D721Med (cell line): ENCODE measurements around the gene GFER.

Source experiments
- DNase-seq: peaks from one replicate; pipeline ENCODE4 v3.0.0; 2011; ENCODE audit warnings: low spot score; ENCODE audit not compliant: insufficient read length
- FAIRE-seq: peaks from 2 replicates; lab custom pipeline; 2011; peaks lifted over from hg19 to GRCh38; lab: Jason Lieb, UNC
- TF ChIP-seq, protein P1 (sequence below): IDR thresholded peaks from 2 replicates; pipeline ENCODE4 v1.5.1; 2012; ENCODE audit warnings: mild to moderate bottlenecking, control low read depth; ENCODE audit not compliant: insufficient read depth; ENCODE audit errors: missing control alignments

Gene GFER

DNA sequence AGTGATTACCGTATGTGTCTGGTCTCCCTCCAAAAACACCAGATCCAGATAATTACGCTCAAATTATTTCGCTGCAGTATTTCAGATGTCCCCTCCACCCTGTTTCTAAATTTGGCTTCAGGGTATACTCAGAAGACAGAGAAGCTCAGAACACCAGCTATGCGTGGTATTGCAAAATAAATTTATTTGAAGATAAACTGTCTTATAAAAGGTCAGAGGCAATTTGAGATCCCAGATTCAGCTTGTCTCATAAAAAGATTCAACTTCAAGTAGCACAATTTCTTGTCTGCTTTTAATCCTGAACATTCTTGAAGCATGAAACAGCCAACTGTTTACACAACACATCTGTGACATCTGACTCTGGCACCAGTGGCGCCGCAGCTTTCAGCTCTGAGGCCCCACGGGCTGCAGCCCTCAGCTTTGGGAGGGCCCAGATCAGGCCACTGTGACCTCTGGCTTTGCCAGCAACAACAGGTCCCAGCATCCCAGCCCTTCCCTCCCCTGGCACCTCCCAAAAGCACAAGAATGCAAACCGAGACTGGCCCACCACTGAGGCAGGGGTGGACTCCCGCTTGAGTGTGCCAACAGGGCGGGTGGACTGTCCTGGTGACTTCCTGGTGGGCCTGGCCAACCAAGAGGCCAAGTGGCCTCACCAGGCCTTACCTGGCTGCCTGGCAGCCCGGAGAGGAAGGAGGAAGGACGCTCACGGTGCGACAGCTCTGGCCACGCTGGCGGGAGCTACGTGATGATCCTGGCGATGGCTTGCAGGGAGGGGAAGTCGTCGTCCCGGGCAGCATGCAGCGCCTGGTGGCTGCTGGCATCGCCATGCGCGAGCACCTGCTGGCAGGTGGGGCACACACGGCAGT, 13.7 kb downstream of the GFER start:
- FAIRE-seq (no peak), DNase-seq (no peak)
- TF ChIP-seq, protein P1, sequence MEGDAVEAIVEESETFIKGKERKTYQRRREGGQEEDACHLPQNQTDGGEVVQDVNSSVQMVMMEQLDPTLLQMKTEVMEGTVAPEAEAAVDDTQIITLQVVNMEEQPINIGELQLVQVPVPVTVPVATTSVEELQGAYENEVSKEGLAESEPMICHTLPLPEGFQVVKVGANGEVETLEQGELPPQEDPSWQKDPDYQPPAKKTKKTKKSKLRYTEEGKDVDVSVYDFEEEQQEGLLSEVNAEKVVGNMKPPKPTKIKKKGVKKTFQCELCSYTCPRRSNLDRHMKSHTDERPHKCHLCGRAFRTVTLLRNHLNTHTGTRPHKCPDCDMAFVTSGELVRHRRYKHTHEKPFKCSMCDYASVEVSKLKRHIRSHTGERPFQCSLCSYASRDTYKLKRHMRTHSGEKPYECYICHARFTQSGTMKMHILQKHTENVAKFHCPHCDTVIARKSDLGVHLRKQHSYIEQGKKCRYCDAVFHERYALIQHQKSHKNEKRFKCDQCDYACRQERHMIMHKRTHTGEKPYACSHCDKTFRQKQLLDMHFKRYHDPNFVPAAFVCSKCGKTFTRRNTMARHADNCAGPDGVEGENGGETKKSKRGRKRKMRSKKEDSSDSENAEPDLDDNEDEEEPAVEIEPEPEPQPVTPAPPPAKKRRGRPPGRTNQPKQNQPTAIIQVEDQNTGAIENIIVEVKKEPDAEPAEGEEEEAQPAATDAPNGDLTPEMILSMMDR: no peak

DNA sequence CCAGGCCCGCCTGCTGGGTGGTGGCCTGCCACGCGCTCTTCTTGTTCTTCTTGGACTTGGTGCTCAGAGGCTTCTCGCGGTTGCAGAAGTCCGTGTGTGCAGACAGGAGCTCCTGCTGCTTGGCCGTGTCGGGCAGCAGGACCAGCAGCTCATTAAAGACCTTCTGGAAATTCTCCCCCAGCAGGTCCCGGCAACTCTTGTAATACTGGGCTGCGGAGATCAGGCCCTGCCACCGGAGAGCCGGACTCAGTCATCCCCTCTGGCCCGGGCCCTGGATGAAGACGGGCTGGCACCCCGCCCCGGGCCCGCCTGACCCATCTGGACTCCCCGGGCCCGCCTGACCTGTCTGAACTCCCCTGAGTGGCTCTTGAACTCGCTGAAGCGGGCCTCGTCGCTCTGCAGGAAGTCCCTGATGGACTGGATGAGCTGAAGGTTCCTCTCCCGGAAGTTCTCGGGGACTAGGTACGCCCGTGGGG, 14.4 kb downstream of the GFER start:
- no peak for FAIRE-seq
- TF ChIP-seq, protein P1: no peak
- no peak for DNase-seq

DNA sequence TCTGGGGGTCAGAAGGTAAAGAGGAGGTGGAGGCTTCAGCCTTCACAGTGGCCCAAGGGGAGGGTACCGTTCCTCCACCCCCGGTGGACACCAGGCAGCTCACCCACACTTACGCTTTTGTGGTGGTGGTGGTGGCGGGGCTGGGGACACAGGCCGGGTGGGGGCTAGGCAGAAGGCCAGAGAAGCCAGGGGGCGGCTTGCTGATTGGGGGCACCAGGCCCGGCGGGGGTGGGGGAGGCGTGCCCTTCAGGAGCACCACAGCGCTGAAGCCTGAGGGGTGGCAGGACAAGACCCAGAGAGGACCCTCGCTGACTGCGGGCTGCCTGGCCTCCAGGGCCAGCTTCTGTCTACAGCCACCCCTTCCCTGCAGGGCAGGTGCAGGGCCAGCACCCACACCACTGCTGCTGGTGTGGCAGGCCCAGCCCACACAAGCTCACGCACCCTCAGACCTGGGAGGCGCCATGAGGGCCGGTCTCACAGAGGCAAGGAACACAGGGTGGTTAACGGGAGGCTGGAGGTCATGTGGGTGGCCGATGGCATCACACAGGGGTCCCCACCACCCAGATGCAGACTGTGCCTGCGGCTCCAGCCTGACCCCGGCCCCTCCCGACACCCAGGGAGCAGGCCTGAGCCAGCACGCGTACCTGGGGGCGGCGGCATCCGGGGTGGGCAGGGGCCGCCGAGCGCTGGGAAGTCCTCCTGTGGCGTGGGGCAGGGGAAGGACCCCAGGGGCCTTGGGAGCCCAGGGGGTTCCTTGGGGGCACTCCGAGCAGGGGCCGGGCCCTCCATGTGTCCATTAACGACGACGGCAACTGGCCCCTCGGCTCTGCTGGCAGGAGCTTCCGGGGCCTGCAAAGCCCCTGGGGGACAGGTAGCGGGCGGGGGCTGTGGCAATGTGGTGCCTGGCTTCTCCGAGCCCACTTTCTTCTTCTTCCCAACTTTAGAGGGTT, 15.1 kb downstream of the GFER start:
- TF ChIP-seq, protein P1: no peak
- no peak for FAIRE-seq
- no peak for DNase-seq

DNA sequence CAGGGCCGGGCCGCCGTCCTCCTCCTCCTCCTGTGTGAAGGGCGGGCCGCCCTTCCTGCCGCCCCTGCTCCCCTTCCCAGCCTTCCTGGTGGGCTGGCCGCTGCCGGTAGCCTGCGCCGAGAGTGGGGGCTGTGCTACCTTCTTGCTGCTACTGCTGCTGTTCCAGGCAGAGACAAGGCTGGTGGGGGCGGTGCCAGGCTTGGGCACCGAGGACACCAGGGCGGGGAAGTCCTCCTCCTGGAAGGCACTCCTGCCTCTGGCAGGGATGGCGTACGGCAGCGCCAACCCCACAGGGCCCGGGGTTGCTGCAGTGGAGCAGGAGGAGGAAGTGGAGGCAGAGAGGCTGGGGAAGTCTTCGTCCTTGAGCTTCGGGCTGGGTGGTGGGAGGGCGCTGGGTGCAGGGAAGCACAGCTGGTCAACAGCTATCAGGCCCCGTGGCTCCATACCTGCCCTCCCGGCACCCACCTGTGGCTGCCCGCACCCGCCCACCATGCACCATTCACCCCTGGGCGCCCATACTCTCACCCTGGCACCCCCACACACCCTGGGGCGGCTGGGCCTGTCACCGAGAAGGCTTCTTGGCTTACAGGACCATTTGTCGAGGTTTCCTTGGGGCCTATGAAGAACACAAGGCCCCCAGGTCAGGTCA, 16.0 kb downstream of the GFER start:
- DNase-seq (no peak), FAIRE-seq (no peak)
- TF ChIP-seq, protein P1: no peak

DNA sequence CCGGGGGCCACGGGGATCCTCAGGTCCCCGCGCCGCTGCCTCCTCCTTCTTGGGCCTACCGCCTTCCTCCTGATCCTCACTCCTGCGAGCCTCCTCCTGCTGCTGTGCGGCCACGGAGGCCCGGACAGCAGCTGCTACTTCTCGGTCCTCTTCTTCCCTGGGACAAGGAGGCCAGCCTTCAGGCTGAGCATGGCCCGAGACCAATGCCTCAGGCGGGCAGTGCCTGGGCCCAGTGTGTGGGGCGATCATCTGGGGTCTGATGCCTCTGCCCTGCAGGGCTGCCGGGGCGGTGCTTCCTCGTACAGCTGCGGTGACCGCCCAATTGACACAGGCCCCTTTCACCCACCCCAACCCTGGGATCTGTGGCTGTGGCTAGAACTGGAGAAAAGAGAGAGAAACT, 17.0 kb downstream of the GFER start:
- TF ChIP-seq, protein P1: no peak
- FAIRE-seq (no peak), DNase-seq (no peak)

DNA sequence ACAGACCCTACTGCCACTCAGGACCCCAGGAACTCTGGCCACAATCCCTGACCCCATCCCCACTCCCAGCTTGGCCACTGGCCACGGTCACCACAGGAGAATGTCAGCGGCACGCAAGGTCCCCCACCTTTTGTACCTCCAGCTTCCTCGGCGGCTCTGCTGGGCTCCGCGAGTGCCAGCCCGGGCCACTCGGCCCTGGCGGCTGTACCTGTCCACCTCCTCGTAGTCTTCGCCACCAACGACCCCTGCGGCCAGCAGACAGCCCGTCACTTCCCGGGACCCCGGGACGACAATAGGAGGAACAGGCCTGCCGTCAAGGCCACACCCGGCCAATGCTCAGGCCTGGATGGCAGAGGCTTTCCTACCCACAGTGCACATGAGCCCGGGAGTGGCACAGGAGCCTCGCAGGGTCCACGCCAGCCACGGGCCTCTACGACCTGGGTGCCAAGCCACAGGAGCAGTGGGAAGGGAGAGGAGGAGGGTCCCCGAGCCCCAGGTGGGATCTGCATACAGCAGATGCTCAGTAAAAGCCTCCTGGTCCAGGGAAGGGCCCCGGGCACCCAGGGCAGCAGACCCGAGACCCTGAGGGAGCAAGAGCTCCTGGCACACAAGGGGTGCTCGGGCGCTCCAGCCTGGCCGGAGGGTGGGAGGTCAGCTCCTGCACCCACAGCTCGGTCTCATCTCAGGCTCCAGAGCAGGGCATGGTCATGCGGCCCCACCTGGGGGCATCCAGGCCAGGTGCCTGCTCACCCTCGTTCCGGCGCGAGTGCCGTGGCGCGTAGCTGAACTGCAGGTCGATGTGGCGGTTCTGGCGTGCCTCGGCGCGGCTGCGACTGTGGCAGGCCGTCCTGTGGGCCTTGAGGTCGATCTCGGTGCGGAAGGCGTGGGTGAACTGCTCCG, 17.7 kb downstream of the GFER start:
- no peak for FAIRE-seq
- DNase-seq: no peak
- TF ChIP-seq, protein P1: no peak
